Jurkat, Clone E6-1 (cell line): Measurements from ENCODE around the gene SRPK1.
"Not testable (repeated sequence)": the region's sequence is repeated elsewhere in the genome, so short reads cannot be mapped to it uniquely, and the experiment has no call there.

Experiments
- DNase-seq: peaks from one replicate; pipeline ENCODE4 v3.0.0-alpha.2; 2011; ENCODE audit warnings: low read depth, low spot score
- H3K4me3 ChIP-seq: 2 replicates; pipeline ENCODE4 v1.5.1; 2011; ENCODE audit warnings: mild to moderate bottlenecking, low read length, control low read depth, moderate library complexity

The SRPK1 gene

GRCh38 chr6:35935469-35935868 lies 14.6 kb upstream of the SRPK1 start:
- H3K4me3 ChIP-seq, result no peak overlapping the region
- no peak for DNase-seq

GRCh38 chr6:35933844-35934243 lies 12.9 kb upstream of the SRPK1 start:
- DNase-seq, result no peak
- no peak overlapping the region for H3K4me3 ChIP-seq

- peak; percentile 59 for DNase-seq
- H3K4me3 ChIP-seq, result not testable (repeated sequence)
Measured at GRCh38 chr6:35931873-35932272, 11.0 kb upstream of the SRPK1 start.

- DNase-seq, result no peak
- no peak overlapping the region for H3K4me3 ChIP-seq
Measured at GRCh38 chr6:35931120-35931561, 10.2 kb upstream of the SRPK1 start.

GRCh38 chr6:35929601-35930000 lies 8.7 kb upstream of the SRPK1 start:
- DNase-seq, result no peak
- no peak overlapping the region for H3K4me3 ChIP-seq

- DNase-seq, result no peak
- H3K4me3 ChIP-seq, result no peak overlapping the region
Measured at GRCh38 chr6:35926509-35927215, 5.8 kb upstream of the SRPK1 start.

GRCh38 chr6:35925961-35926360 lies 5.1 kb upstream of the SRPK1 start:
- H3K4me3 ChIP-seq, result no peak overlapping the region
- DNase-seq, result no peak

GRCh38 chr6:35924146-35924545 lies 3.2 kb upstream of the SRPK1 start:
- no peak for DNase-seq

GRCh38 chr6:35922139-35922554 lies 1.2 kb upstream of the SRPK1 start:
- no peak for DNase-seq
- H3K4me3 ChIP-seq, result peak overlapping the region; percentile 80

More at GRCh38 chr6:35924146-35924545, 3.2 kb upstream of the SRPK1 start:
- H3K4me3 ChIP-seq, result no peak overlapping the region

- peak overlapping the region; percentile 80 for H3K4me3 ChIP-seq
- peak; percentile 37 for DNase-seq
Measured at GRCh38 chr6:35919827-35920751, 809 bp downstream of the SRPK1 start.

- no peak for DNase-seq
Measured at GRCh38 chr6:35919085-35919826, 1.6 kb downstream of the SRPK1 start.

GRCh38 chr6:35916893-35917292 lies 4.0 kb downstream of the SRPK1 start:
- H3K4me3 ChIP-seq, DNase-seq: not testable (repeated sequence)

More at GRCh38 chr6:35919085-35919826, 1.6 kb downstream of the SRPK1 start:
- peak overlapping the region; percentile 80 for H3K4me3 ChIP-seq

- no peak overlapping the region for H3K4me3 ChIP-seq
- DNase-seq, result no peak
Measured at GRCh38 chr6:35916056-35916455, 4.8 kb downstream of the SRPK1 start.

GRCh38 chr6:35914536-35914935 lies 6.4 kb downstream of the SRPK1 start:
- no peak for DNase-seq
- no peak overlapping the region for H3K4me3 ChIP-seq

GRCh38 chr6:35911871-35912653 lies 8.8 kb downstream of the SRPK1 start:
- DNase-seq, result no peak
- H3K4me3 ChIP-seq, result no peak overlapping the region

- not testable (repeated sequence) for DNase-seq, H3K4me3 ChIP-seq
Measured at GRCh38 chr6:35909571-35909970, 11.3 kb downstream of the SRPK1 start.

GRCh38 chr6:35908753-35909401 lies 12.0 kb downstream of the SRPK1 start:
- DNase-seq, H3K4me3 ChIP-seq: not testable (repeated sequence)

GRCh38 chr6:35907750-35908149 lies 13.1 kb downstream of the SRPK1 start:
- DNase-seq, result no peak
- H3K4me3 ChIP-seq, result no peak overlapping the region
